Measurements from ENCODE around the gene PRR5. TPM values are rescaled to one million over a fixed set of nuclear protein-coding genes. Genes with fewer than 3 reads are reported as not detected.
"Not testable (repeated sequence)": the region's sequence is repeated elsewhere in the genome, so short reads cannot be mapped to it uniquely, and the experiment has no call there.

The PRR5 gene
- total and polyA plus RNA-seq, 3 experiments from 2014 or later = 26.4 to 175 (median 29.9) TPM

DNA sequence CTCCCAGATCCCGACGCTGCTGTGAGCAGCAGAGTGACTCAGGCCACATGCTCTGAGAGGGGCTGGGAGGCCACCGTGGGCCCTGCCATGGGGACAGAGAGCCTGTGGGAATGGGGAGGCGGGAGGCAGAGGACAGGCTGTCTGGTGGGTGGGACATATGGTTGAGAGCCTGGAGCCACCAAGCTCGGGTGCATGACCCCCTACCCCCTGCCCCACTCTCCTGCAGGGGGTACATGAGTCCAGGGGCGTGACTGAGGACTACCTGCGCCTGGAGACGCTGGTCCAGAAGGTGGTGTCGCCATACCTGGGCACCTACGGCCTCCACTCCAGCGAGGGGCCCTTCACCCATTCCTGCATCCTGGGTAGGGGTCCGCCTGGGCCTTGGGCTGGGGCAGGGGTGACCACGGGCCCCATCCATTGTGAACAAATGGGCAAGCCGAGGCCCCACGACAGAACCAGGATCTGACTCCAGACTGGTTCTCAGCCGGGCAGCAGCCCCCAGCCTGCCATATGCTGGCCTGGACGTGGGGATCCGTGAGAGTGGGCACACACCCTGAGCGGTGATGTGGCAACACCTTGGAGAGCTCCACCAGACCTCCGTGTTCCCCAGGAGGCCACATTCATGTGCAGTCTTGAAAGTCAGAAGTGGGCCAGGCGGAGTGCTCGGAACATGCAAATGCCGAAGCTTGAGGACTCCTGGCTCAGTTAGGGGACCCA is 33.0 kb downstream of the PRR5 start:
- Mint-ChIP-seq H3K36me3 (peaks cover 0 to 34% (median 5%) of the 10 kb centered on the region in 3 donors), H3K4me1 (peaks cover 5 to 10% (median 8%) of the 10 kb centered on the region in 3 donors), H3K27ac (peak overlapping the region in 1 of 8 donors; percentile 11), H3K27me3 (no peaks in the 10 kb centered on the region), H3K4me3 (no peak overlapping the region), H3K9me3 (no peaks in the 10 kb centered on the region)
- Histone ChIP-seq H3K27ac (ENCODE audit: low read depth, low read length) (no peak overlapping the region), H3K9me3 (ENCODE audit: low read length) (no peaks in the 10 kb centered on the region), H3K27me3 (ENCODE audit: insufficient read depth, low read length, poor library complexity, severe bottlenecking) (no peaks in the 10 kb centered on the region), H3K4me3 (ENCODE audit: low read length) (no peak overlapping the region), H3K4me1 (ENCODE audit: insufficient read depth, low read length) (no peaks in the 10 kb centered on the region), H3K36me3 (ENCODE audit: insufficient read depth, low read length) (no peaks in the 10 kb centered on the region)
- ChIA-PET POLR2A (no interaction called here), CTCF (interaction anchor here (0.6 to 4.7 kb wide), 13 partner anchors 13 to 653 kb away, joined by 3 to 42 read pairs (median 6); no protein-coding TSS in a partner anchor)
- DNase-seq = no peak

DNA sequence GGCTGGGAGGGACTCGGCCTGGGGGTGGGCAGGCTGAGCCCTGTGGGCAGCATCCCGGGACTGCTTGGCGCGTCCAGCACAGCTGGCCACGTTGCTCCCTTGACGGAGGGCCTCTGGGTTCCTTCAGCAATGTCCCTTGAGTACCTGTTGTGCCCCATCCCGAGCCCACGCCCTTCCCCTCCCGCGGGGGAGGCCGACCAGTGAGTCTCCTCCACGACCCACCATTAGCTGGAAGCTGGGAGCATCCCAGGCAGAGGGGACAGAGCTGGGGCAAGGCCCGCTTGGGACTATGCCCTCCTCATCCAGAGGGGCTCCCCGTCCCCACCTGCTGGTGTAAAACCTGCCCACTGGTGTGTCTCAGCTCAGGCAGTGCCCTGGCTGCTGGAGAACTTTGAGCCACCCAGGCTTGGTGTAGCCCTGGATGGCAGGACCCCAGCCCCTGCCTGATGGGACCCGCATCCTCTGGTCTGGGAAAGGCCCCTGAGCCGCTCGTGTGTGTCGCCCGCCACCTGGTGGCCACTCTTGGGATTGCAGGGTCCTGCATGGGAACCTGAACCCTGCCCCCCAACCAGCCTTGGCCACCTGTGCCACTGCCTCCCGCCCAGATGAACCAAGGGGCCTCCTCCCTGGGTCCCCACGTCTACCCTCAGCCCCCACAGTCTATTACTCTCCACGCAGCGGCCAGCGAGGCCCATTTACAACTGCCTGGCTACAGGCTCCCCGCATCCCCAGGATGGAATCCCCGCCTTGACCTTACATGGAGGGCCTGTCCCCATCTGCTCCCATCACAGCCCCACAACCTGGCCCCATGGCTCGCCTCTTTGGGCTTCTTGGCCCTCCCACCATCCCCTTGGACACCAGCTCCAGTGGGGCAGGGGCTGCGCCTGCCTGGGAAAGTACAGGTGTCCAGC is 33.8 kb downstream of the PRR5 start:
- H3K4me1 Mint-ChIP-seq = peaks cover 5 to 8% (median 6%) of the 10 kb centered on the region in 3 donors
- ChIA-PET CTCF (interaction anchor here (0.6 to 4.7 kb wide), 14 partner anchors 12 to 742 kb away, joined by 3 to 42 read pairs (median 5); no protein-coding TSS in a partner anchor), POLR2A (no interaction called here)
- H3K4me3 Mint-ChIP-seq = no peak overlapping the region
- Histone ChIP-seq H3K4me3 (ENCODE audit: low read length) (no peak overlapping the region), H3K27me3 (ENCODE audit: insufficient read depth, low read length, poor library complexity, severe bottlenecking) (no peaks in the 10 kb centered on the region), H3K36me3 (ENCODE audit: insufficient read depth, low read length) (no peaks in the 10 kb centered on the region), H3K9me3 (ENCODE audit: low read length) (no peaks in the 10 kb centered on the region), H3K27ac (ENCODE audit: low read depth, low read length) (no peak overlapping the region), H3K4me1 (ENCODE audit: insufficient read depth, low read length) (no peaks in the 10 kb centered on the region)
- no peaks in the 10 kb centered on the region for H3K27me3 Mint-ChIP-seq
- peak overlapping the region in 7 of 8 donors; percentile 3 to 84 (median 68) for H3K27ac Mint-ChIP-seq
- H3K36me3 Mint-ChIP-seq = peaks cover 0 to 26% (median 3%) of the 10 kb centered on the region in 3 donors
- no peaks in the 10 kb centered on the region for H3K9me3 Mint-ChIP-seq
- DNase-seq = peak; percentile 70 to 88 (median 78)

- Mint-ChIP-seq H3K27ac (peak overlapping the region in 1 of 8 donors; percentile 10), H3K27me3 (no peaks in the 10 kb centered on the region), H3K4me3 (no peak overlapping the region), H3K4me1 (peaks cover 4 to 7% (median 5%) of the 10 kb centered on the region in 3 donors), H3K9me3 (no peaks in the 10 kb centered on the region), H3K36me3 (peaks cover 0 to 16% (median 0%) of the 10 kb centered on the region in 3 donors)
- CTCF ChIA-PET = interaction anchor here (0.8 to 4.7 kb wide), 7 partner anchors 24 to 743 kb away, joined by 3 to 42 read pairs (median 6); no protein-coding TSS in a partner anchor
- Histone ChIP-seq H3K36me3 (ENCODE audit: insufficient read depth, low read length) (no peaks in the 10 kb centered on the region), H3K27ac (ENCODE audit: low read depth, low read length) (no peak overlapping the region), H3K9me3 (ENCODE audit: low read length) (no peaks in the 10 kb centered on the region), H3K4me1 (ENCODE audit: insufficient read depth, low read length) (no peaks in the 10 kb centered on the region), H3K27me3 (ENCODE audit: insufficient read depth, low read length, poor library complexity, severe bottlenecking) (no peaks in the 10 kb centered on the region), H3K4me3 (ENCODE audit: low read length) (no peak overlapping the region)
- POLR2A ChIA-PET = no interaction called here
- DNase-seq = no peak
Measured at GRCh38 chr22:44736581-44737405, 34.8 kb downstream of the PRR5 start.

GRCh38 chr22:44737406-44738346 is 35.7 kb downstream of the PRR5 start:
- Histone ChIP-seq H3K4me3 (ENCODE audit: low read length) (no peak overlapping the region), H3K27ac (ENCODE audit: low read depth, low read length) (no peak overlapping the region), H3K9me3 (ENCODE audit: low read length) (no peaks in the 10 kb centered on the region), H3K27me3 (ENCODE audit: insufficient read depth, low read length, poor library complexity, severe bottlenecking) (no peaks in the 10 kb centered on the region), H3K4me1 (ENCODE audit: insufficient read depth, low read length) (no peaks in the 10 kb centered on the region), H3K36me3 (ENCODE audit: insufficient read depth, low read length) (no peaks in the 10 kb centered on the region)
- Mint-ChIP-seq H3K4me3 (no peak overlapping the region), H3K27me3 (no peaks in the 10 kb centered on the region), H3K27ac (peak overlapping the region in 1 of 8 donors; percentile 46), H3K9me3 (no peaks in the 10 kb centered on the region), H3K4me1 (peaks cover 4 to 7% (median 5%) of the 10 kb centered on the region in 3 donors), H3K36me3 (peaks cover 0 to 7% (median 0%) of the 10 kb centered on the region in 3 donors)
- no peak for DNase-seq
- CTCF ChIA-PET = interaction anchor here (1.0 to 4.7 kb wide), 4 partner anchors 32 to 53 kb away, joined by 3 to 42 read pairs (median 10); no protein-coding TSS in a partner anchor
- POLR2A ChIA-PET = no interaction called here

- H3K4me1 ChIP-seq (ENCODE audit: insufficient read depth, low read length) = no peaks in the 10 kb centered on the region
- ChIA-PET CTCF (interaction anchor here (1.0 to 1.1 kb wide), 2 partner anchors 42 to 53 kb away, joined by 3 read pairs; no protein-coding TSS in a partner anchor), POLR2A (no interaction called here)
- H3K36me3 ChIP-seq (ENCODE audit: insufficient read depth, low read length) = no peaks in the 10 kb centered on the region
- H3K4me1 Mint-ChIP-seq = peaks cover 4 to 7% (median 5%) of the 10 kb centered on the region in 3 donors
- H3K27me3 Mint-ChIP-seq = no peaks in the 10 kb centered on the region
- peak overlapping the region in 1 of 8 donors; percentile 46 for H3K27ac Mint-ChIP-seq
- DNase-seq = no peak
- H3K4me3 ChIP-seq (ENCODE audit: low read length) = no peak overlapping the region
- peaks cover 0 to 5% (median 0%) of the 10 kb centered on the region in 3 donors for H3K36me3 Mint-ChIP-seq
- no peak overlapping the region for H3K27ac ChIP-seq (ENCODE audit: low read depth, low read length)
- no peaks in the 10 kb centered on the region for H3K27me3 ChIP-seq (ENCODE audit: insufficient read depth, low read length, poor library complexity, severe bottlenecking)
- H3K4me3 Mint-ChIP-seq = no peak overlapping the region
- H3K9me3 Mint-ChIP-seq = no peaks in the 10 kb centered on the region
- H3K9me3 ChIP-seq (ENCODE audit: low read length) = no peaks in the 10 kb centered on the region
Measured at GRCh38 chr22:44738347-44738715, 36.3 kb downstream of the PRR5 start.

DNA sequence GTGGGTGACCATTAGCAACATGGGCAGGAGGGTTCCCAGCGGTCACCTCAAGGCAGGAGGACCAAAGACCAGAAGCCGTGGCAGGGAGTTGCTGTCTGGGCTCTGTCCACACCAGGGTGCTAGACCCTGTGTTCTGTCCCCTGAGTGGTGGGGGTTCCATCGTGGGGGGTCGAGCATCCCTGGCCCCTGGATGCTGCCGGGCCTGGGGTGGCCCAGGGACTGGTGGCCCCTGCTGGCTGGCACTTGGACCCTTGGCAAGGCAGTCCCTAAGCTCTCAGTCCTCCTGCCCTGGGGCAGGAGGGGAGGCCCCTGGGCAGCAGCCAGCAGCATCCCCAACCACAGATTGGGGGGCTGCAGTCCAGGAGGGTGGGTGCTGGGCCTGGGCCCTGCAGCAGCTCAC is 37.0 kb downstream of the PRR5 start:
- ChIA-PET POLR2A (no interaction called here), CTCF (interaction anchor here (1.0 to 1.1 kb wide), 2 partner anchors 42 to 54 kb away, joined by 3 read pairs; no protein-coding TSS in a partner anchor)
- H3K9me3 ChIP-seq (ENCODE audit: low read length) = no peaks in the 10 kb centered on the region
- peaks cover 0 to 5% (median 0%) of the 10 kb centered on the region in 3 donors for H3K36me3 Mint-ChIP-seq
- no peaks in the 10 kb centered on the region for H3K27me3 ChIP-seq (ENCODE audit: insufficient read depth, low read length, poor library complexity, severe bottlenecking)
- no peak overlapping the region for H3K4me3 ChIP-seq (ENCODE audit: low read length)
- no peaks in the 10 kb centered on the region for H3K4me1 ChIP-seq (ENCODE audit: insufficient read depth, low read length)
- no peak overlapping the region for H3K27ac ChIP-seq (ENCODE audit: low read depth, low read length)
- peaks cover 4 to 7% (median 5%) of the 10 kb centered on the region in 3 donors for H3K4me1 Mint-ChIP-seq
- DNase-seq = no peak
- H3K9me3 Mint-ChIP-seq = no peaks in the 10 kb centered on the region
- H3K4me3 Mint-ChIP-seq = no peak overlapping the region
- H3K36me3 ChIP-seq (ENCODE audit: insufficient read depth, low read length) = no peaks in the 10 kb centered on the region
- H3K27me3 Mint-ChIP-seq = no peaks in the 10 kb centered on the region
- H3K27ac Mint-ChIP-seq = peak overlapping the region in 1 of 8 donors; percentile 65

DNA sequence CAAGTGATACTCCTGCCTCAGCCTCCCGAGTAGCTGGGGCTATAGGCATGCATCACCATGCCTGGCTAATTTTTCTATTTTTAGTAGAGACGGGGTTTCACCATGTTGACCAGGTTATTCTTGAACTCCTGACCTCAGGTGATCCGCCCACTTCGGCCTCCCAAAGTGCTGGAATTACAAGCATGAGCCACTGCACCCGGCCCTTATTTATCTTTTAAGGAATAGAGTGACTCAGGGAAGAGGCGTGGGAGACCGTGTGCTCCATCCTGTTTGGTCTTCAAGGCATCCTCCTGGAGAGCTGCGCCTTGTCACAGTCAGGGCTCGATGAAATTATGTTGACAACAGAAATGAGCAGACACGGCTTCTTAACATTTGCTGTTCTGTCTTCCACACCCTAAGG is 37.7 kb downstream of the PRR5 start:
- H3K36me3 Mint-ChIP-seq; H3K27ac ChIP-seq (ENCODE audit: low read depth, low read length); DNase-seq; H3K9me3 Mint-ChIP-seq; H3K36me3 ChIP-seq (ENCODE audit: insufficient read depth, low read length); H3K27me3 ChIP-seq (ENCODE audit: insufficient read depth, low read length, poor library complexity, severe bottlenecking); H3K27me3 Mint-ChIP-seq; POLR2A ChIA-PET; CTCF ChIA-PET; H3K27ac Mint-ChIP-seq; H3K4me3 Mint-ChIP-seq; H3K4me1 ChIP-seq (ENCODE audit: insufficient read depth, low read length); H3K9me3 ChIP-seq (ENCODE audit: low read length); H3K4me1 Mint-ChIP-seq; H3K4me3 ChIP-seq (ENCODE audit: low read length): not testable (repeated sequence)

Measured in CD8-positive, alpha-beta memory T cell (primary cell).